ENCODE data around the gene C22orf23.

GRCh38 chr22:37990301-37990700 is 36.9 kb upstream of the C22orf23 start:
- TF ChIP-seq CTCF (IDR thresholded peaks at IDR 0.05) = no peak
- TF ChIP-seq POLR2A (IDR thresholded peaks at IDR 0.05) = no peak

All from breast epithelium (tissue), 3 donors.